IPS-20b (cell line): ENCODE data around the gene DNAJB8.

Experiments used
- H3K27ac ChIP-seq: one replicate; pipeline ENCODE4 v1.5.1; 2013; ENCODE audit warnings: low read length
- H3K27me3 ChIP-seq: 2 replicates; pipeline ENCODE4 v1.6.1; 2013; ENCODE audit warnings: mild to moderate bottlenecking, low read length, inconsistent platforms; ENCODE audit not compliant: insufficient read depth
- H3K36me3 ChIP-seq: 2 replicates; pipeline ENCODE4 v1.6.1; 2013; ENCODE audit warnings: low read depth, mild to moderate bottlenecking, inconsistent platforms, low read length, moderate library complexity; ENCODE audit not compliant: insufficient read depth
- H3K4me1 ChIP-seq: 2 replicates; pipeline ENCODE4 v1.6.1; 2013; ENCODE audit warnings: mild to moderate bottlenecking, control low read depth, inconsistent platforms, low read length, moderate library complexity; ENCODE audit not compliant: insufficient read depth
- H3K4me3 ChIP-seq: 2 replicates; pipeline ENCODE4 v1.5.1; 2013; ENCODE audit warnings: mild to moderate bottlenecking, low read length, inconsistent platforms
- H3K9ac ChIP-seq: 2 replicates; pipeline ENCODE4 v1.6.1; 2013; ENCODE audit warnings: low read depth, mild to moderate bottlenecking, inconsistent platforms, low read length, moderate library complexity
- H3K9me3 ChIP-seq: 2 replicates; pipeline ENCODE4 v1.6.1; 2013; ENCODE audit warnings: mild to moderate bottlenecking, low read depth, low read length, inconsistent platforms; ENCODE audit not compliant: insufficient read depth

The DNAJB8 gene

DNA sequence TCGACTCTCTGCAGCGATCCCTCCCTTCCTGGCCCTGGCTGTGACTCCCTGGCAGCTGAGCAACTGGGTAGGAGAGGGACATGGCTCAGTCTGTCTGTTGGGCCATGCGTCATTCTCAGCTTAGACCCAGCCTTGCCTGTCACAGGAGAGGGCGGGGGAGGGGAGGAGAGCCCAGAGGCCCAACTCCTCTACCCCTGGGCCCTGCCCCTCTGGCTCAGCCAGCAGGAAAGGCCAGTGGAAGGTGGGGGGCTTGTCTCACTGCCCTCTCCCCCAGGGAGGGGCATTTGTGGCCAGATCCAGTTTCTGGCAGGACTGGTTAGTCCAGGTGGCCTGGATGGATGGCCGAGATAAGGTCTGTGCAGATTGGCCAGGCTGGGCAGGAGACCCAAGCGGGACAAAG, 31.6 kb downstream of the DNAJB8 start:
- no peaks in the 10 kb centered on the region for H3K9me3 ChIP-seq
- H3K4me3 ChIP-seq: no peak overlapping the region
- H3K27me3 ChIP-seq: peaks cover 68% of the 10 kb centered on the region
- no peak overlapping the region for H3K9ac ChIP-seq
- H3K27ac ChIP-seq: no peak overlapping the region
- H3K36me3 ChIP-seq: no peaks in the 10 kb centered on the region
- H3K4me1 ChIP-seq: peaks cover 9% of the 10 kb centered on the region

DNA sequence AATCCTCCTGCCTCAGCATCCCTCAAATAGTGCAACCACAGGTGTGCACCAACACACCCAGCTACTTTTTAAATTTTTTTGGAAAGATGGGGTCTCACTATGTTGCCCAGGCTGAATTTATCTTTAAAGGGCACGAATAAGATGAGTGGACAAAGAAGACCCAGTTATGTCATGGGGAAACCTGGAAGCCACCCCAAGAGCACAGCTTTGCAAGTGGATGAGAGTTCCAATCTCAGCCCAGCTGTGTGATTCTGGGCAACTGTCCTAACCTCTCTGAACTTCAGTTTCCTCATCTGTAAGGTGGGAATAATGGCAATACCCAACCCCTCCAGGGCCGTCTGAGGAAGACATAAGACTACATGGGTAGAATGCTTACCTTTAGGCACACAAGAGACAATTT, 32.2 kb downstream of the DNAJB8 start:
- H3K27me3 ChIP-seq: peaks cover 69% of the 10 kb centered on the region
- H3K4me3 ChIP-seq: no peak overlapping the region
- H3K9ac ChIP-seq: no peak overlapping the region
- H3K36me3 ChIP-seq: no peaks in the 10 kb centered on the region
- H3K4me1 ChIP-seq: peaks cover 9% of the 10 kb centered on the region
- no peak overlapping the region for H3K27ac ChIP-seq
- H3K9me3 ChIP-seq: no peaks in the 10 kb centered on the region

DNA sequence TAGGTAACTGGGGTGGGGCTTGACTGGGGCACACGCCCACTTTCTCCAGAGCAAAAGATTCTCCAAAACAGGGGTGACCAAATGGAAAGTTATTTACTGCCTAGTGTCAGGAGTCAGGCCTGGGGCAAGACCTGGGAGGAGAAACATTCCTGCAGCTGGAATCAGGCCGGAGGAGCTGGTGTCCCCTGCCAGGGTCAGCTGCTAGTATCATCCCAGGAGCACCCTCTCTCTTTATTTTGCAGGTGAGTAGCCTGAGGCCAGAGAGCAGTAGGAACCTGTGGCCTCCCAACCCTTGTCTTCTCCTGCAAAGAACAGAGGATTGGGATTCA, 32.9 kb downstream of the DNAJB8 start:
- Histone ChIP-seq H3K9me3 (no peaks in the 10 kb centered on the region), H3K9ac (no peak overlapping the region), H3K27me3 (peaks cover 69% of the 10 kb centered on the region), H3K36me3 (no peaks in the 10 kb centered on the region), H3K4me3 (no peak overlapping the region), H3K4me1 (peaks cover 9% of the 10 kb centered on the region), H3K27ac (no peak overlapping the region)

DNA sequence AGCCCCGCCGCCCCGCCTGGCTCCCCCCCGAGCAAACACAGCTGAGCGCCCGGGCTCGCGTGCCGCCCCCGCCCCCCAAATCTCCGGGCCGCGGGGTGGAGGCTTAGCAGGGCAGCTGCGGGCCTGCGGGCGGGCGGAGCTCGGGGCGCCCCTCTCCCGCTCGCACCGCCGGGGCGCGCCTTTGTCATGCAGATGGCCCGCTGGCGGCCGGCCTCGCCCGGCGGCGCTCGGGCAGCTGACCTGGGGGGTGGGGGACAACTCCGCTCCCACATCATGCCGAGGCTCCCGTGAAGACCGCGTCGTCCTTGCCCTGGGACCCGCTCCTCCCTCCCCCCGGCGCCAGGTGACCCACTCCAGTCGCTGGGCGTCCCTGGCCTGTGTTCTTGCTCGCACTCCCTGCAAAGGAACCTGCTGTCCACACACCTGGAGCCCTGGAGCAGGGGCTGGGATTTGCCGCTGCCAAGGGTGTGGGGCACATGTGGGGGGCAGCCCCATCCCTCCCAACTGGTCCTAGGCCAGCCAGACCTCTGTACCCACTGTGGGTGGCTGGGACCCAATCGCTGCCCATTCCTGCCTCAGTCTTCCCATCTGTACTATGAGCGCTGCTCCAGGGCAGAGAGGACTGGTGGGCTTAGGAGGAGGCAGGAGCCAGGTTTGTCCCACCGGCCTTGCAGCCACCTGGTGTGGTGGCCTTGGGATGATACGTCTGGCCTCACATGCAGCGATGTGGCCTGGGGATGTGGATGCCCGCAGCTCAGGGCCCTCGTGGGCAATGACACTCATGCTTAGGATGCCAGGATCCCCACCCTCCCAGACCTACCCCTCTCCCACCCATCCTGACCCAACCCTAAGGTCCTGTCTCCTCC, 33.5 kb downstream of the DNAJB8 start:
- H3K36me3 ChIP-seq: no peaks in the 10 kb centered on the region
- H3K4me1 ChIP-seq: peaks cover 9% of the 10 kb centered on the region
- no peak overlapping the region for H3K27ac ChIP-seq
- no peak overlapping the region for H3K9ac ChIP-seq
- H3K9me3 ChIP-seq: no peaks in the 10 kb centered on the region
- H3K4me3 ChIP-seq: peak overlapping the region; percentile 65; the same call in 1 of the 2 replicates
- H3K27me3 ChIP-seq: peaks cover 75% of the 10 kb centered on the region

DNA sequence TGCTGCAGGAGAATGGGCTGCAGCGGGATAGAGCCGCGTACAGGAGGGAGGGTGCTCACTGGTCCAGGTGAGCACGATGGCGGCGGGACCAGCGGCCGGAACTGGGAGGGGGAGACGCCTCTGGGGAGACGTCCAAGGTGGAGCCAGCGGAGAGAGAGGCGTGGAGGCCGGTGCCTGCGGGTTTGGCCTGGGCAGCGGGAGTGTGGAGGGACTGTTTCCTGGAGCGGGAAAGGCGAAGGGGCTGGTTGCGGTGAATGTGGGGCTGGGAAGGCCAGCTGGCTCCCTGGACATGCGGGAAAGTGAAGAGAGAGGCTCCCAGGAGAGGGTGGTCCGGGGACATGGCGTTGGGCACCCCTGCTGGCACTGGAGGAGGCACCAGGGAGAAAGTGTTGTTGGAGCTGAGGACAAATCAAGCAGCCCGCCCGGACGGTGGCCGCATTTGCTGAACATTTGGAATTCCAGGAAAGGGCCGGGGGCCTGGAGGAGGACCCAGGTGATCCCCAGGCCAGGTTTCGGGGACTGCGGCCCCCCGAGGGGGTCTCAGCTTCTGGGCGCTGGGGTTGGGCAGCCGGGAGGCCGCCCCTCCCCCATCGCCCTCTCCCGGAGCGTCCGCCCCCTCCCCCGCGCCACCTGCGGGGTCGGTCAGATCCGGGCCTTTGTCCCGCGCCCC, 34.3 kb downstream of the DNAJB8 start:
- Histone ChIP-seq H3K4me1 (peaks cover 9% of the 10 kb centered on the region), H3K9ac (peak overlapping the region; percentile 72; the same call in 1 of the 2 replicates), H3K36me3 (no peaks in the 10 kb centered on the region), H3K27me3 (peaks cover 82% of the 10 kb centered on the region), H3K27ac (no peak overlapping the region), H3K9me3 (no peaks in the 10 kb centered on the region), H3K4me3 (peak overlapping the region; percentile 65)

DNA sequence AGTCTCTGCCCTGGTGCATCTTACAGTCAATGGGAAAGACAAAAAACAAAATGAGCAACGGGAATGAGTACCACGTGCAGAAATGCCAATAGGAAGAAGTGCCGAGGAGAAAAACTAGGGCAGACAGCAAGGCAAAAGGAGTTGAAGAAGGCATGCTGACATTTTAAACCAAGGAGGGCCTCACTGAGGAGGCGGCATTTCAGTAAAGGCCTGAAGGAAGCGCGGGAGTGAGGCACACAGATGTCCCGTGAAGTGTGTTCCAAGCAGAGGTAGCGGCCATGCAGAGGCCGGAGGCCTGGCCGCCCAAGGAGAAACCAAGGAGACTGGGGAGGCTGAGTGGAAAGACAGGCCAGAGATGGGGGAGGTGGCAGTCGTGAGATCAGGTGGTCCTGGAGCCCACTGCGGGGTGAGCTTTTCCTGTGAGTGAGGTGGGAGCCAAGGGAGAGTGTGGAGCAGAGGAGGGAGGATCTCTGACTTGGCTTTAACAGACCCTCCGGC, 34.8 kb downstream of the DNAJB8 start:
- Histone ChIP-seq H3K4me3 (peak overlapping the region; percentile 65; the same call in 1 of the 2 replicates), H3K9ac (peak overlapping the region; percentile 72; the same call in 1 of the 2 replicates), H3K4me1 (peaks cover 9% of the 10 kb centered on the region)

DNA sequence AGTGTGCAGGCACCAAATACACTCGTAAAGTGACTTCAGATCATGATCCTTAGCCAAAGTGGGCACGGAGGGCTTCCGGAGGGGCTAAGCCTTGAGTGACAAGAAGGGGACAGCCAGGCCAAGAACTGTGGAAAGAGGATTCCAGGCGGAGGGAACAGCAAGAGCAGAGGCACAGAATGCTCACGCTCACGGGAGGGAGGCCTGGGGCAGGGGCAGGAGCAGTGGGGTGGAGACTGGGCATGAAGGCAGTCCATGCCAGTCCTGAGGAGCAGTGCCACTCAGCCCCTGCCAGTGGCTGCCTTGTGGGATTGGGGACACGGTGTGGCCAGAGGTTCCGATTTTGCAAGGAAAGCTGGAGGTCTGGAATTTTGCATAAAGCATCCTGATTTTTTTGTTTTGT, 36.0 kb downstream of the DNAJB8 start:
- no peaks in the 10 kb centered on the region for H3K9me3 ChIP-seq
- no peak overlapping the region for H3K9ac ChIP-seq
- no peak overlapping the region for H3K27ac ChIP-seq
- peaks cover 96% of the 10 kb centered on the region for H3K27me3 ChIP-seq
- no peak overlapping the region for H3K4me3 ChIP-seq
- no peaks in the 10 kb centered on the region for H3K36me3 ChIP-seq
- peaks cover 9% of the 10 kb centered on the region for H3K4me1 ChIP-seq

More for the DNA sequence above, 34.8 kb downstream of the DNAJB8 start:
- Histone ChIP-seq H3K36me3 (no peaks in the 10 kb centered on the region), H3K9me3 (no peaks in the 10 kb centered on the region), H3K27me3 (peaks cover 88% of the 10 kb centered on the region), H3K27ac (no peak overlapping the region)

DNA sequence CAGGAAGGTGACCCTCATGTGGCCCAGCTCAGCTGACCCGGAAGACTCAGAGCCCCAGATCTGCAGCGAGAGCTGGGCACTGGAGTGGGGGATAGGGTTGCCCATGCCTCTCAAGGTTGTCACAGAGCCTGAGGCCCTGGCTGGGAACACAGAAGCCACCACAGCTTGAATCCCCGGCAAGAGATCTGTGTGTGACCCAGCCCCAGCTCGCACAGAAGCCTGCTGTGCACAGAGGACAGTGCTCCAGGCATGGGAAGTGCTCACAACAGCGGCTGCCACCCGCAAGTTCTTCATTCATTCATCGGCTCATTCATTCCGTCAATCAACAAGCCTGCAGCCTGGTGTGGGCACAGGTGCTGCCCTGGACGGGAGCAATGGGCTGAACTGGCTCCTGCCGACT, 36.4 kb downstream of the DNAJB8 start:
- Histone ChIP-seq H3K27me3 (peaks cover 96% of the 10 kb centered on the region), H3K36me3 (no peaks in the 10 kb centered on the region), H3K9me3 (no peaks in the 10 kb centered on the region), H3K4me1 (peaks cover 9% of the 10 kb centered on the region; the same call in 1 of the 2 replicates), H3K27ac (no peak overlapping the region), H3K4me3 (no peak overlapping the region), H3K9ac (no peak overlapping the region)

DNA sequence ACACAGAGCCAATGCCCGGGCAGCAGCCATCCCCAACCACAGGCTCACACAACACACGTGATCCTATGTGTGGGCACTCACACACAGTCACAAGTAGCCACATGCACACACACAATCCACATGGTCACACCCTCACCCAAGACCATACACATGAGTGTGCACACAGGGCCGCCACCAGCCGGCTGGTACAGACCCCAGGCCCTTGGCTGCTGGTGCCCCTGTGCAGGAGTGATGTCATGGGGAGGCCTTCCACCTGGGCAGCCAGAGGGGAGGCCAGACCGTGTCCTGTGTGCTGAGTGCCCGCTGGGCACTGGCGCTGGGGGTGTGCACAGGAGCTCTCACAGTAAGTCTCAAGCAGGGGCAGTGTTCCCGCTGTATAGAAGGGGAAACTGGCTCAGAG, 36.9 kb downstream of the DNAJB8 start:
- Histone ChIP-seq H3K27ac (no peak overlapping the region), H3K9ac (no peak overlapping the region), H3K36me3 (no peaks in the 10 kb centered on the region), H3K4me3 (no peak overlapping the region), H3K27me3 (peaks cover 97% of the 10 kb centered on the region), H3K4me1 (peaks cover 9% of the 10 kb centered on the region; the same call in 1 of the 2 replicates), H3K9me3 (no peaks in the 10 kb centered on the region)

DNA sequence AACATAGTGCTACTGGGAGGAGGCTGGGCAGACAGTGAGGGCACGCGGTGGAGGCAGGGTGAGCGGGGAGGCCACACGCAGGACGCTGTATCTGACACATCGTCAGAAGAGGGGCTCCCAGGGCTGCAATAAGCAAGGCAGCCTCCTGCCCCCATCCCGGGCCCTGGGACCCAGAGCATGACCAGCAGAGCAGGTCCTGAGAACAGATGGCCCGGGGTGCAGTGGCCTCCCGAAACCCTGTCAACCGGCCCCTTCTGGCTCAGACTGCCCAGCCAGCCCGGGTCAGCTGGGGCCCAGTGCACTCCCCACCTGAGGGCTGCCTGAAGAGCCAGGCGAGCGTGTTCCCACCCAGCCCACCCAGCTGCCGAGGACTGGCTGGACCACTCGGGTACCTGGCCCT, 37.4 kb downstream of the DNAJB8 start:
- no peak overlapping the region for H3K27ac ChIP-seq
- no peak overlapping the region for H3K9ac ChIP-seq
- peaks cover 95% of the 10 kb centered on the region for H3K27me3 ChIP-seq
- peaks cover 9% of the 10 kb centered on the region; the same call in 1 of the 2 replicates for H3K4me1 ChIP-seq
- no peaks in the 10 kb centered on the region for H3K36me3 ChIP-seq
- no peaks in the 10 kb centered on the region for H3K9me3 ChIP-seq
- H3K4me3 ChIP-seq: no peak overlapping the region

DNA sequence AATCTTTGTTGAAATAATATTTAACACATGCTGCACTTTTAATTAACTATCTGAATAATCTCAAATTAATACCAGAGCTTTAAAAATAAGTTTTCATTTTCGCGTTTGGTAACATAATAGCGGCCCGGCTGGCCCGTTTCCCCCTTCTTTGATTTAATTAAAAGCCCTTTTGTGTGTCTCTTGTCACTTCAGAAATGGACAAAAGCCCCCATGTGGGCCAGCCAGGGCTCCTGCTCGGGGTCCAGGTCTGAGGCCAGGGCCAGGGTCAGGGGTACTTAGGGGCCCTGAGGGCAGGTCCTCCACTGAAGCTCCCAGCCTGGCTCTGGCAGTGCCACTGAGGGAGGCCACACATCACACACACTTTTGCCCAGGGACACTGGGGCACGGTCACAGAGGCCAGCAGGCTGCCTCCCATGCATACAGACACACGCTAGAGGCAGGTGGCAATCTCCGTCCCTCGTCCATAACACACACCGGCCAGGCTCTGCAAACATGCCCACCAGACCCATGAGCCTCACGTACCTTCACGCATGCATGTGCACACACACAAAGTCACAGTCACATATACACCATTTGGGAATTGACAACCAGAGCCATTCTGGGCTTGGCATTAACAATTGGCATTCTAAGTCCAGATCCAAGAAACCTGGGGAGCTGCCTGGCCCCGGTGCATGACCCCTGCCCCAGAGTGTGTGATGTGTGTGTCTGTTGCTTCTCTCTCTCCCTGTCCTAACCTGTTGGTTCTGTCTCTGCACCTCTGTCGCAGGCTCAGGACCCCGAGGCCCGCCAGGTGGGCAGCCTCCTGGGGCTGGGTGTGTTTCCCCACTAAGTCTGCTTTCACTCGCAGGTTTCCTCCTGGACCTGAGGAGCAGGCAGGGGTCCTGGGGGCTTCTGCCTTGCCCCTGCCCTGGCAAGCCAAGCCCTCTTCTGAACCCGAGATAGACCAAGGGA, 38.5 kb downstream of the DNAJB8 start:
- H3K36me3 ChIP-seq: no peaks in the 10 kb centered on the region
- no peaks in the 10 kb centered on the region; the same call in 1 of the 2 replicates for H3K4me1 ChIP-seq
- peaks cover 87% of the 10 kb centered on the region for H3K27me3 ChIP-seq
- H3K9ac ChIP-seq: no peak overlapping the region
- no peak overlapping the region for H3K4me3 ChIP-seq
- no peak overlapping the region for H3K27ac ChIP-seq
- no peaks in the 10 kb centered on the region for H3K9me3 ChIP-seq
